GM12878 (cell line): ENCODE results near the gene TSSC4. TPM values are rescaled to one million over a fixed set of nuclear protein-coding genes. Genes with fewer than 3 reads are reported as not detected.

Experiments used
- ATAC-seq: fragments of 200-7000 bp; cut with Tn5 transposase; 3 replicates; pipeline ENCODE4 v1.9.1; 2020; ENCODE audit warnings: mild to moderate bottlenecking, moderate library complexity
- BruUV-seq: library from RNA; stranded (reverse); fragments of 400-500 nt; replicated peaks from 2 replicates; lab custom pipeline; 2021; lab: Mats Ljungman, UMichigan
- CTCF ChIA-PET: fragments of 300-600 bp; sonication (Branson Sonifier 250); formaldehyde crosslinking; extraction: SDS; loops from one replicate; lab custom pipeline; 2021; ENCODE audit warnings: inconsistent platforms; lab: Yijun Ruan, JAX
- POLR2A ChIA-PET: fragments of 350-600 bp; formaldehyde crosslinking; extraction: SDS; loops from one replicate; lab custom pipeline; 2021; ENCODE audit warnings: inconsistent platforms; lab: Charles Lee
- RAD21 ChIA-PET: fragments of 300-600 bp; sonication (Branson Sonifier 250); formaldehyde crosslinking; loops from one replicate; lab custom pipeline; 2023; ENCODE audit warnings: antibody characterized with exemption; ENCODE audit not compliant: unreplicated experiment; lab: Charles Lee
- SMC1A ChIA-PET: fragments of 300-600 bp; sonication (Branson Sonifier 250); formaldehyde crosslinking; loops from one replicate; lab custom pipeline; 2023; ENCODE audit not compliant: unreplicated experiment, uncharacterized antibody; lab: Charles Lee
- DNase-seq: peaks from one replicate; pipeline ENCODE4 v3.0.0-alpha.2; 2011; ENCODE audit warnings: low read depth, low spot score
- FAIRE-seq: peaks from 3 replicates; lab custom pipeline; 2011; peaks lifted over from hg19 to GRCh38; lab: Jason Lieb, UNC
- H2AFZ ChIP-seq: 2 replicates; pipeline ENCODE4 v1.6.0; 2011; ENCODE audit warnings: low read depth, low read length, control low read depth; ENCODE audit not compliant: control insufficient read depth
- H3K27ac ChIP-seq: 2 replicates; pipeline ENCODE4 v1.5.1; 2011; ENCODE audit warnings: control low read depth; ENCODE audit not compliant: control insufficient read depth, insufficient read depth
- H3K27me3 ChIP-seq, 2 experiments: replicated peaks in 1 of 2; 2 replicates each; pipeline versions ENCODE4 v1.6.0 to v1.6.1; 2011; ENCODE audit warnings: low read length in 1 of 2; ENCODE audit not compliant: control insufficient read depth in 2 of 2, insufficient read depth in 2 of 2
- H3K36me3 ChIP-seq, 2 experiments: 2 replicates each; pipeline ENCODE4 v1.5.1; 2011; ENCODE audit warnings: low read length in 1 of 2; ENCODE audit not compliant: control insufficient read depth in 2 of 2, insufficient read depth in 2 of 2
- H3K4me1 ChIP-seq: 2 replicates; pipeline ENCODE4 v1.6.1; 2011; ENCODE audit warnings: mild to moderate bottlenecking, low read length, moderate library complexity, mixed read lengths; ENCODE audit not compliant: control insufficient read depth, insufficient read depth
- H3K4me2 ChIP-seq: 2 replicates; pipeline ENCODE4 v1.6.0; 2011; ENCODE audit warnings: control low read depth; ENCODE audit not compliant: control insufficient read depth, insufficient read depth
- H3K4me3 ChIP-seq: fragments of 200-600 bp; sonication (generic); 2 replicates; pipeline ENCODE4 v1.5.1; 2016
- H3K79me2 ChIP-seq: 2 replicates; pipeline ENCODE4 v1.6.0; 2011; ENCODE audit warnings: low read length; ENCODE audit not compliant: control insufficient read depth, insufficient read depth
- H3K9ac ChIP-seq: 2 replicates; pipeline ENCODE4 v1.8.0; 2011; ENCODE audit warnings: low read length, control low read depth, mixed read lengths; ENCODE audit not compliant: control insufficient read depth, insufficient read depth
- H3K9me3 ChIP-seq: replicated peaks from 3 replicates; pipeline ENCODE4 v1.5.1; 2011; ENCODE audit warnings: mild to moderate bottlenecking, low read length; ENCODE audit not compliant: control insufficient read depth, insufficient read depth
- H4K20me1 ChIP-seq: 2 replicates; pipeline ENCODE4 v1.6.0; 2011; ENCODE audit not compliant: control insufficient read depth, insufficient read depth
- ATF7 ChIP-seq: fragments of 450-650 bp; IDR thresholded peaks from 2 replicates; pipeline ENCODE4 v1.6.1; 2016; ENCODE audit warnings: low read depth, mild to moderate bottlenecking
- BCL3 ChIP-seq: IDR thresholded peaks from 2 replicates; pipeline ENCODE4 v1.6.1; 2011; ENCODE audit warnings: borderline replicate concordance, low read depth, mild to moderate bottlenecking, moderate library complexity, low read length; ENCODE audit not compliant: insufficient read depth, poor library complexity, severe bottlenecking
- CHD2 ChIP-seq: IDR thresholded peaks from 2 replicates; pipeline ENCODE4 v1.6.1; 2011; ENCODE audit warnings: low read depth, low read length, improper control_type of control experiment, borderline replicate concordance
- EP300 ChIP-seq, 2 experiments: fragments of 150-350 bp in 1 of 2; IDR thresholded peaks; 2 replicates each; pipeline ENCODE4 v1.6.1; 2011 to 2012; ENCODE audit warnings: low read depth in 2 of 2, low read length in 2 of 2, borderline replicate concordance in 1 of 2, improper control_type of control experiment in 1 of 2, inconsistent platforms in 1 of 2; ENCODE audit not compliant: control insufficient read depth in 1 of 2
- ESRRA ChIP-seq: IDR thresholded peaks from 2 replicates; pipeline ENCODE4 v1.6.1; 2012; ENCODE audit warnings: mild to moderate bottlenecking, low read length, improper control_type of control experiment
- JUND ChIP-seq: IDR thresholded peaks from 2 replicates; pipeline ENCODE4 v1.6.1; 2012; ENCODE audit warnings: low read depth, mild to moderate bottlenecking, low read length, improper control_type of control experiment, moderate library complexity
- NR2C2 ChIP-seq: IDR thresholded peaks from 2 replicates; pipeline ENCODE4 v1.6.1; 2011; ENCODE audit warnings: borderline replicate concordance, low read depth; ENCODE audit not compliant: control insufficient read depth, insufficient read length
- NRF1 ChIP-seq: conservative IDR thresholded peaks from 2 replicates; pipeline ENCODE4 v1.6.1; 2011; ENCODE audit warnings: mild to moderate bottlenecking, low read depth, low read length, improper control_type of control experiment
- RELB ChIP-seq: fragments of 450-650 bp; IDR thresholded peaks from 2 replicates; pipeline ENCODE4 v1.6.1; 2017; ENCODE audit warnings: low read depth, mild to moderate bottlenecking, moderate library complexity
- ZBTB4 ChIP-seq: fragments of 450-650 bp; formaldehyde crosslinking; IDR thresholded peaks from 2 replicates; pipeline ENCODE4 v1.4.0; 2022; ENCODE audit warnings: mild to moderate bottlenecking, moderate library complexity
- WGBS: methylation state at CpG from one replicate; pipeline ENCODE4 v1.1.6; 2016; ENCODE audit warnings: low lambda C conversion rate; ENCODE audit not compliant: insufficient replicate concordance, insufficient coverage; ENCODE audit errors: missing lambda C conversion rate; 5-methylcytosine and 5-hydroxymethylcytosine counted together
- in situ Hi-C: fragments of 300-500 bp; cut with MboI; formaldehyde crosslinking; loops from 9 replicates; pipeline ENCODE4 v1.14.3; 2018; ENCODE audit warnings: mixed read lengths
- intact Hi-C: fragments of 100-400 bp; cut with micrococcal nuclease; formaldehyde crosslinking; loops from one replicate; pipeline ENCODE4 v1.14.2; 2022; ENCODE audit not compliant: unreplicated experiment
- polyA plus RNA-seq, 11 experiments: library from polyadenylated mRNA; depleted of rRNA in 4 of 11; unstranded in 6 of 11; stranded (reverse) in 5 of 11; fragments of >200 nt; fragmentation: Nextera tagmentation in 4 of 11; fragmentation: Illumina TruSeq in 1 of 11; extraction: Ambion mirVana in 4 of 11; extraction: Trizol in 1 of 11; gene quantifications; 1 replicate in 1 of 11; 2 replicates in 10 of 11; pipeline versions ENCODE4 v1.2.1 to v1.2.3, GENCODE V29; 2011 to 2016; ENCODE audit warnings: inconsistent platforms in 2 of 11, missing spikeins in 2 of 11, low read depth in 1 of 11
- total RNA-seq, 4 experiments: library from RNA; depleted of rRNA in 3 of 4; stranded (reverse); fragments of >200 nt in 3 of 4; fragmentation: Illumina TruSeq in 1 of 4; extraction: Trizol in 1 of 4; gene quantifications; 2 replicates each; pipeline versions ENCODE4 v1.2.1 to v1.2.3, GENCODE V29; 2013 to 2021

TSSC4 gene
- total and polyA plus RNA-seq, 10 of the 15 experiments (the other 5 are each of a cell fraction or from before 2014, with no cell fraction given): 0.69 to 70.1 (median 25.7) TPM

GRCh38 chr11:2443881-2444820, 43.6 kb downstream of the TSSC4 start, which contains the start of gene TRPM5:
Gene TRPM5, minus strand, starts transcription at chr11:2444514. Its CDS starts 21,478 bp downstream, at chr11:2423036.
- H3K79me2 ChIP-seq: no peaks in the 10 kb centered on the region
- H3K27me3 ChIP-seq: peaks cover 2 to 7% of the 10 kb centered on the region in 2 experiments; a peak in 3 of 4 replicates
- FAIRE-seq (no peak), ATAC-seq (no peak), DNase-seq (no peak)
- H4K20me1 ChIP-seq: no peaks in the 10 kb centered on the region
- H2AFZ ChIP-seq: no peak within 1 kb of the TSS
- intact Hi-C loops: no loop called here
- H3K4me3 ChIP-seq: no peak within 1 kb of the TSS
- in situ Hi-C loops: no loop called here
- ChIA-PET RAD21 (no interaction called here), SMC1A (no interaction called here), CTCF (interaction anchor here (1.2 kb wide), 1 partner anchor 138 kb away, joined by 3 read pairs; no protein-coding TSS in a partner anchor), POLR2A (no interaction called here)
- H3K9ac ChIP-seq: no peak within 1 kb of the TSS
- WGBS: 39% methylated on average over 30 of the region's 64 CpGs
- no peak within 1 kb of the TSS for H3K27ac ChIP-seq
- H3K36me3 ChIP-seq: no peaks in the 10 kb centered on the region
- TF ChIP-seq JUND (no peak), NR2C2 (no peak), NRF1 (no peak), ZBTB4 (CRISPR knock-in tag) (no peak), EP300 (IDR thresholded peaks at IDR 0.05; ENCODE audit: borderline replicate concordance in 1 of 2, control insufficient read depth in 1 of 2, low read depth in 2 of 2, low read length in 2 of 2) (no peak), ATF7 (no peak), ESRRA (no peak), BCL3 (no peak), CHD2 (no peak), RELB (no peak)
- peak within 1 kb of the TSS; percentile 32; the same call in 1 of the 2 replicates for H3K4me2 ChIP-seq
- no peaks in the 10 kb centered on the region for H3K4me1 ChIP-seq
- no peaks in the 10 kb centered on the region for H3K9me3 ChIP-seq
- no TSS peak for BruUV-seq
